HCT116 (cell line): ENCODE measurements around the gene ARHGAP10.

Experiments
- JUND ChIP-seq: IDR thresholded peaks from 2 replicates; pipeline ENCODE4 v1.6.1; 2012
- POLR2A ChIP-seq: IDR thresholded peaks from 2 replicates; pipeline ENCODE4 v1.7.0; 2011; ENCODE audit warnings: borderline replicate concordance; ENCODE audit not compliant: insufficient read depth, insufficient read length; ENCODE audit errors: extremely low read depth
- POLR2AphosphoS5 ChIP-seq: IDR thresholded peaks from 2 replicates; pipeline ENCODE4 v1.6.1; 2011; ENCODE audit warnings: mild to moderate bottlenecking, low read depth, low read length, moderate library complexity
- ZFX ChIP-seq: fragments of 450-650 bp; IDR thresholded peaks from 2 replicates; pipeline ENCODE4 v1.6.1; 2017
- ZNF274 ChIP-seq: fragments of 200-500 bp; sonication (Bioruptor generic); IDR thresholded peaks from 2 replicates; pipeline ENCODE4 v1.6.1; 2014; ENCODE audit warnings: mild to moderate bottlenecking, low read depth, low read length, inconsistent platforms
- TF ChIP-seq, protein P1 (sequence below), 3 experiments: fragments of 200-600 bp in 1 of 3; sonication (generic) in 1 of 3; IDR thresholded peaks in 2 of 3; conservative IDR thresholded peaks in 1 of 3; 2 replicates each; pipeline ENCODE4 v1.5.1; 2012 to 2017; ENCODE audit warnings: low read depth in 2 of 3, low read length in 2 of 3, antibody characterized with exemption in 1 of 3, borderline replicate concordance in 1 of 3, control low read depth in 1 of 3, mild to moderate bottlenecking in 1 of 3, mixed read lengths in 1 of 3, mixed run types in 1 of 3, moderate library complexity in 1 of 3; ENCODE audit not compliant: insufficient read depth in 1 of 3

DNA sequence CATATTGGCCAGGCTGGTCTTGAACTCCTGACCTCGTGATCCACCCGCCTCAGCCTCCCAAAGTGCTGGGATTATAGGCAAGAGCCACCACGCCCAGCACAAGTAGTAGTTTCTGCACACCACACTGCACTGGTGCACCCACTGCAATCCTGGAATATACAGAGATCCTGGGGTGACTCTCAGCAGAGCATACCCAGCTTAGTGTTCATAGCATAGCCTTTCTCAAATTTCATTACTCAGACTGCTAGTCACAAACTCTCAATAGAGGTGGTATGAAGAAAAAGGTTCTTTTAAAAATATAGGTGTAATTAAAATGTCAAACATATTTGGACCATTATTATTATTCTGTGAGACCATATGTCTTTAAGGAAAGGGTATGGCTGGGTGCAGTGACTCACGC, 6.2 kb upstream of the ARHGAP10 start:
- no peak for TF ChIP-seq POLR2A
- TF ChIP-seq ZNF274, result no peak
- TF ChIP-seq ZFX, result no peak
- no peak for TF ChIP-seq POLR2AphosphoS5
- TF ChIP-seq, protein P1, sequence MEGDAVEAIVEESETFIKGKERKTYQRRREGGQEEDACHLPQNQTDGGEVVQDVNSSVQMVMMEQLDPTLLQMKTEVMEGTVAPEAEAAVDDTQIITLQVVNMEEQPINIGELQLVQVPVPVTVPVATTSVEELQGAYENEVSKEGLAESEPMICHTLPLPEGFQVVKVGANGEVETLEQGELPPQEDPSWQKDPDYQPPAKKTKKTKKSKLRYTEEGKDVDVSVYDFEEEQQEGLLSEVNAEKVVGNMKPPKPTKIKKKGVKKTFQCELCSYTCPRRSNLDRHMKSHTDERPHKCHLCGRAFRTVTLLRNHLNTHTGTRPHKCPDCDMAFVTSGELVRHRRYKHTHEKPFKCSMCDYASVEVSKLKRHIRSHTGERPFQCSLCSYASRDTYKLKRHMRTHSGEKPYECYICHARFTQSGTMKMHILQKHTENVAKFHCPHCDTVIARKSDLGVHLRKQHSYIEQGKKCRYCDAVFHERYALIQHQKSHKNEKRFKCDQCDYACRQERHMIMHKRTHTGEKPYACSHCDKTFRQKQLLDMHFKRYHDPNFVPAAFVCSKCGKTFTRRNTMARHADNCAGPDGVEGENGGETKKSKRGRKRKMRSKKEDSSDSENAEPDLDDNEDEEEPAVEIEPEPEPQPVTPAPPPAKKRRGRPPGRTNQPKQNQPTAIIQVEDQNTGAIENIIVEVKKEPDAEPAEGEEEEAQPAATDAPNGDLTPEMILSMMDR (IDR thresholded peaks at IDR 0.05 in 2 of 3, conservative IDR thresholded peaks at IDR 0.05 in 1 of 3; ENCODE audit: borderline replicate concordance in 1 of 3, insufficient read depth in 1 of 3, low read depth in 2 of 3, low read length in 2 of 3), result no peak
- no peak for TF ChIP-seq JUND
